HG03097 (cell line): ENCODE data around the gene TXNRD2.

Source experiments
- ATAC-seq: cut with Tn5 transposase; IDR thresholded peaks from one replicate; pipeline ENCODE4 v1.9.1; 2021; ENCODE audit not compliant: unreplicated experiment, low FRiP score

TXNRD2 gene

GRCh38 chr22:19967850-19968449 lies 26.3 kb upstream of the TXNRD2 start:
- no peak for ATAC-seq

DNA sequence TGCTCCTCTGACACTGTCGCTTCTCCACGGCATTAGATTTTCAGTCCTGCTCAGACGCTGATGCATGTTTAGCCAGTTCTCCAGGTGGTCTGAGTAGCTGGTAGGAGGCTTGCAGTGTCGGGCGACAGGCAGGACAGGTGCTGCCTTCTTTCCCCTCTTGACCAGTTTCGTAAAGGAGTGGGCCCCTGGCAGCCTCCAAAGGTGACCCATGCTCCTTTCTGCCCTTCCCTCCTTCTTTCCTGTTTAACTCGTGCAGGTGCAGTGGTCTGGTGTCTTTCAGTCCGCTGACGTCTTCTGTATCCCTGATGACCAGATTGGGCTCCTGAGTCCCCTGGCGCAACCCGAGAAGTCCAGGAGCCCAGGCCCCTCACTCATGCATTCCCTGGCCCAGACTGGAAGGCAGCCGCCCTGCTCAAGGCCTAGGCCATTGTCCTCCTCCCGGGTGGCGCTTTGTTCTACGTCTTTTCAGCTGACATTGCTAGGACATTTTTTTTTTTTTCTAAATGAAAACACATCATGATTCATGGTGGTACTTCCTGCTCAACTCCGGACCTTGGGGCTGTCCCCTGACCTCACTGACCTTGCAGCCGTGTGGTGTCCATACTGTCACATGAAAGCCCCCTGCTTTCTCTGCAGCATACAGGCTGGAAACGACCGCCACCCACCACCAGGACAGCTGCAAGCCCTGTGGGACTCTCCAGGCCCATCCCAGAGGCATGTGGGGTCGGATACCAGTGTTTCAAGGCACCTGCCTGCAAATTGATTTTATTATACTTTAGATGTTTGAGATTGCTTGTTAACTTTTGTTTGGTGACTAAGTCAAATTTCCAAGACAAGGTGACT lies 25.5 kb upstream of the TXNRD2 start:
- no peak for ATAC-seq

GRCh38 chr22:19965771-19966709 lies 24.4 kb upstream of the TXNRD2 start:
- ATAC-seq = no peak

GRCh38 chr22:19964701-19965386 lies 23.2 kb upstream of the TXNRD2 start:
- ATAC-seq = no peak

DNA sequence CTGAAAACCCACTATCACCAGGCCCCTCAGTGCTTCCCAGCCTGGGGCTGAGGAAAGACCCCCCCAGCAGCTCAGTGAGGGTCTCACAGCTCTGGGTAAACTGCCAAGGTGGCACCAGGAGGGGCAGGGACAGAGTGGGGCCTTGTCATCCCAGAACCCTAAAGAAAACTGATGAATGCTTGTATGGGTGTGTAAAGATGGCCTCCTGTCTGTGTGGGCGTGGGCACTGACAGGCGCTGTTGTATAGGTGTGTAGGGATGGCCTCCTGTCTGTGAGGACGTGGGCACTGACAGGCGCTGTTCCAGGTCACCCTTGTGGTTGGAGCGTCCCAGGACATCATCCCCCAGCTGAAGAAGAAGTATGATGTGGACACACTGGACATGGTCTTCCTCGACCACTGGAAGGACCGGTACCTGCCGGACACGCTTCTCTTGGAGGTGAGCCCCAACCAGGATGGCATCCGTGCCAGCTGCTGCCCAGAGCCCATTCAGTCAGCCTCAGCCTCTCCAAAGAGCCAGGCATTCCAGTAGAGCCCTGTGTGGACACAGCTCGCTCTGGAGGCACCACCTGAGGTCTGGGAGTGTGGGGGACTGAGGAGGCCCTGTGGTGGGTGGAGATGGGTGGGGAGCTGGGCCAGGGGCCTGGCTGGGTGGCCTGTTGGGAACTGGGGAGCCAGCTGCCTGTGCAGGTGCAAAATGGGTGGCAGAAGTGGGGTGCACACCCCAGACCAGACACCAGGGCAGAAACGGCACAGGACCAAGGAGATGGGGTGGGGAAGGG lies 22.4 kb upstream of the TXNRD2 start:
- no peak for ATAC-seq

- ATAC-seq = no peak
Measured at GRCh38 chr22:19962909-19963806, 21.5 kb upstream of the TXNRD2 start.

GRCh38 chr22:19962246-19962908 lies 20.8 kb upstream of the TXNRD2 start:
- no peak for ATAC-seq

GRCh38 chr22:19961868-19962245 lies 20.2 kb upstream of the TXNRD2 start:
- no peak for ATAC-seq

- no peak for ATAC-seq
Measured at GRCh38 chr22:19961201-19961580, 19.6 kb upstream of the TXNRD2 start.

- ATAC-seq = no peak
Measured at GRCh38 chr22:19960491-19961200, 19.0 kb upstream of the TXNRD2 start.

DNA sequence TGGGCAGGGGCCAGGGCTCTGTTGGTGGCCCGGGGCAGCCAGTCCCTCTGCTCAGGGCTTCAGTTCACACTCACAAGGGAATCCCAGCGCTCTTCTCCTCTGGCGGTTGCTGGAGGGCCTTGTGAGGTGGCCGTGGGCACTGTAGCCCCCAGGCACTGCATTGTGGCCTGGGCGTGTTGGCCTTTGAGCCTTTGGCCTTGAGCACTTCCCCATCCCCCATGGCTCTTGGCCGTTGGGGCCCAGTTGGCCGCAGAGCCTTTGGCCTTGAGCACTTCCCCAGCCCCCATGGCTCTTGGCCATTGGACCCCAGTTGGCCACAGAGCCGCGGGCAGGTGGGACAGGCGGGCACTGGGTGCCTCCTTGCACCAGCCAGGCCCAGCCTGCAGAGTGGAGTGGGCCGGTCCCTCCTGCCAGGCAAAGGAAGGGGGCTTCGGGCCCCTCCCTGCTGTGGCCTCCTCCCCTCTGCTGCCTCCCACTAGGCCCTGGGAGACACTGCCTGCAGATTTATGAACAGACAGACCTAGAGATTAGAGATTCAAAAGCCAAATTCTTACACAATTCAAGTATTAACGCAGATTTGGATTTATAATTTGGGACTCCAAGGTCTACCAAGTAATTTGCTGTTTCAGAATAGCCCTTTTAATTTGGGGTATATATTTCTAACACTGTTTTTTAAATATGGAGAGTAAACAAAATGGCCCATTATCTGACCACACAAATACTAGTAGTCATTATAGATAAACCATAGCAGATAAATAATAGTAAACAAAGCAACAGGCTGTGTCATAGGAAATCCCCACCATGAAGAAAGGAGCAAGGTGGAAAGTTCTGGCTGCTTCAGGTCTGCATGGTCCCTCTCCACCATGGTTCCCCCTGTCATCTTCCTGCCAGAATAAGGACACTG lies 18.2 kb upstream of the TXNRD2 start:
- ATAC-seq = no peak

DNA sequence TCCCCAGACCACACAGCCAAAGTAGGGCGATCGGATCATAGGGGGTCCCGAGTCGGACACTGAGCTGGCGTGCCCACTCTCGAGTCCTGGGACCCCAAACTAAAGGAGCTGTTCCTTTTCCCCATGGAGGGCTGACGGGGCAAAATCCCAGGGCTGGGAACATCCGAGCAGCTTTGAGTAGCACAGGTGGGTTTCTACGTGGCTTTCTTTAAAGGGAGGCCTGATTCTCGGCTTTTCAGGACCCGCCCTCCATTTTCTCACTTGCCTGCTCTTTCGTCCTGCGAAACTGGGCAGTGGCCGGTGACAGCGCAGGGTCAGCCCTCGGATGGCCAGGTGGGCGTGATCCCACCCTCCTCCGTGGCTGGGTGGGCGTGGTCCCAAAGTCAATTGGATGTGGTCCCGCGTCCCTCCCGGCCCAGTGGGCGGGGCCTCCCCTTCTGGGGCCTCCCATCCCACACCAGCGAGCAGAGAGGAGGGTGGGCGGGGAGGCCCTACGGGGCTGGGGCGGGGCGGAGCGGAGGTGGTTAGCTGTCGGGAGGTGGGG lies 17.5 kb upstream of the TXNRD2 start:
- ATAC-seq = no peak

GRCh38 chr22:19958083-19959042 lies 16.7 kb upstream of the TXNRD2 start:
- no peak for ATAC-seq

DNA sequence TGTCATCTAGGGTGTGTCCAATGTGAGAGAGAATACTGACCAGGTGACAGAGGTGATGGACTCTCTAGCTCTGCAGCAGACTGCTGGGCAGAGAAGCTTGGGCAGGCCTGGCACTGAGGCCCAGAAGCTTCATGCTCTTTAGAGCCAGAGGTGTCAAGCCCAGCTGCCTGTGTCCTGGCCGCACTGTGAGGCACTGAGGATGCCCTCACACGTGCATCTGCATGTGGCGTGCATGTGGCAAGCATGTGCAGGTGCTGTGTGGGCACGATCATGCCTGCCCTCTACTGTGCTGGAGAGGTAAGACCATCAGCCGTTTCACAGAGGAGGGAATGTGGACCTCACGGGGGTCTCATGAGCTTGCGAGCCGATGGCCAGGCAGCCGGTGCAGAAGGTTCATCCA lies 15.8 kb upstream of the TXNRD2 start:
- no peak for ATAC-seq
